Mesothelial cell of epicardium (in vitro differentiated cells): ENCODE measurements around the gene MFSD12. TPM values are rescaled to one million over a fixed set of nuclear protein-coding genes. Genes with fewer than 3 reads are reported as not detected.
A peak's percentile ranks its signal among the peaks of the same experiment; 100 is the strongest.

Source experiments
- DNase-seq, 2 experiments: peaks; one replicate each; pipeline ENCODE4 v3.0.0; 2021; ENCODE audit warnings: low spot score in 2 of 2; ENCODE audit not compliant: unreplicated experiment in 2 of 2
- H3K27ac Mint-ChIP-seq: 2 replicates; pipeline ENCODE4 v1.8.0; 2021; ENCODE audit warnings: mixed read lengths
- H3K27me3 Mint-ChIP-seq: 2 replicates; pipeline ENCODE4 v1.8.0; 2021; ENCODE audit warnings: low read depth, mixed read lengths
- H3K36me3 Mint-ChIP-seq: 2 replicates; pipeline ENCODE4 v1.8.0; 2021; ENCODE audit warnings: mixed read lengths
- H3K4me1 Mint-ChIP-seq: 2 replicates; pipeline ENCODE4 v1.8.0; 2021; ENCODE audit warnings: mixed read lengths
- H3K4me3 Mint-ChIP-seq: 2 replicates; pipeline ENCODE4 v1.8.0; 2021; ENCODE audit warnings: mild to moderate bottlenecking, moderate library complexity, mixed read lengths
- H3K9me3 Mint-ChIP-seq: 2 replicates; pipeline ENCODE4 v1.8.0; 2021; ENCODE audit warnings: mixed read lengths
- CTCF ChIP-seq: fragments of 200-600 bp; sonication (generic); IDR thresholded peaks from one replicate; pipeline ENCODE4 v1.5.0; 2021; ENCODE audit warnings: antibody characterized with exemption; ENCODE audit not compliant: unreplicated experiment
- total RNA-seq: library from RNA; stranded (reverse); gene quantifications from 3 replicates; pipeline ENCODE4 v1.2.1, GENCODE V29; 2021

Gene MFSD12
- total RNA-seq, 1 donor from 2014 or later: 59.5 TPM

GRCh38 chr19:3555653-3556422 is 1.5 kb downstream of the MFSD12 start:
- Mint-ChIP-seq H3K9me3 (no peaks in the 10 kb centered on the region), H3K4me1 (peaks cover 18% of the 10 kb centered on the region), H3K36me3 (no peaks in the 10 kb centered on the region), H3K27ac (no peak overlapping the region), H3K27me3 (no peaks in the 10 kb centered on the region), H3K4me3 (peak overlapping the region; percentile 84)
- TF ChIP-seq CTCF: no peak
- DNase-seq: no peak

- H3K36me3 Mint-ChIP-seq: no peaks in the 10 kb centered on the region
- TF ChIP-seq CTCF: no peak
- no peaks in the 10 kb centered on the region for H3K9me3 Mint-ChIP-seq
- H3K27ac Mint-ChIP-seq: no peak overlapping the region
- H3K4me3 Mint-ChIP-seq: no peak overlapping the region
- no peak for DNase-seq
- H3K4me1 Mint-ChIP-seq: peaks cover 18% of the 10 kb centered on the region
- no peaks in the 10 kb centered on the region for H3K27me3 Mint-ChIP-seq
Measured at GRCh38 chr19:3554254-3555083, 2.9 kb downstream of the MFSD12 start.

- peaks cover 14% of the 10 kb centered on the region for H3K4me1 Mint-ChIP-seq
- no peaks in the 10 kb centered on the region for H3K9me3 Mint-ChIP-seq
- no peak overlapping the region for H3K27ac Mint-ChIP-seq
- no peaks in the 10 kb centered on the region for H3K36me3 Mint-ChIP-seq
- no peak for TF ChIP-seq CTCF
- no peak overlapping the region for H3K4me3 Mint-ChIP-seq
- DNase-seq: no peak
- H3K27me3 Mint-ChIP-seq: no peaks in the 10 kb centered on the region
Measured at GRCh38 chr19:3551792-3552095, 5.6 kb downstream of the MFSD12 start.

GRCh38 chr19:3550947-3551791 is 6.2 kb downstream of the MFSD12 start:
- Mint-ChIP-seq H3K9me3 (no peaks in the 10 kb centered on the region), H3K4me1 (peaks cover 8% of the 10 kb centered on the region), H3K27ac (no peak overlapping the region), H3K36me3 (no peaks in the 10 kb centered on the region), H3K27me3 (no peaks in the 10 kb centered on the region), H3K4me3 (no peak overlapping the region)
- no peak for TF ChIP-seq CTCF
- DNase-seq: no peak

- H3K27ac Mint-ChIP-seq: no peak overlapping the region
- no peaks in the 10 kb centered on the region for H3K27me3 Mint-ChIP-seq
- H3K4me1 Mint-ChIP-seq: no peaks in the 10 kb centered on the region
- no peak for DNase-seq
- H3K9me3 Mint-ChIP-seq: no peaks in the 10 kb centered on the region
- no peak overlapping the region for H3K4me3 Mint-ChIP-seq
- H3K36me3 Mint-ChIP-seq: peaks cover 2% of the 10 kb centered on the region
- no peak for TF ChIP-seq CTCF
Measured at GRCh38 chr19:3549816-3550215, 7.6 kb downstream of the MFSD12 start.
